ENCODE results near the gene MED26. TPM values are rescaled to one million over a fixed set of nuclear protein-coding genes. Genes with fewer than 3 reads are reported as not detected.
A peak's percentile ranks its signal among the peaks of the same experiment; 100 is the strongest.

Gene MED26
- total RNA-seq, 1 experiment from 2014 or later: 11.4 TPM

GRCh38 chr19:16584248-16585093 lies 43.5 kb downstream of the MED26 start:
- no peak overlapping the region for H3K23ac ChIP-seq (ENCODE audit: insufficient read length, low read depth, low read length)
- H3K4me1 ChIP-seq (ENCODE audit: insufficient read depth, low read length): peaks cover 13% of the 10 kb centered on the region
- peak overlapping the region; percentile 40; a peak in 4 of 5 replicates for H3K4me3 Mint-ChIP-seq

More at GRCh38 chr19:16584248-16585093, 43.5 kb downstream of the MED26 start:
- Histone ChIP-seq H3K79me2 (ENCODE audit: insufficient read depth, low read length) (peaks cover 9% of the 10 kb centered on the region; the same call in 1 of the 2 replicates), H4K91ac (ENCODE audit: insufficient read length, low read depth, low read length) (no peak overlapping the region), H3K4me2 (ENCODE audit: insufficient read depth, insufficient read length, low read length) (peak overlapping the region; percentile 70), H3K27ac (ENCODE audit: insufficient read length, low read depth, low read length) (no peak overlapping the region), H3K56ac (ENCODE audit: insufficient read length, low read depth, low read length) (no peak overlapping the region), H3K18ac (ENCODE audit: insufficient read length, low read depth, low read length) (no peak overlapping the region), H3T11ph (ENCODE audit: low read length) (no peak overlapping the region), H3K9me3 (ENCODE audit: control insufficient read depth, low read depth, low read length) (no peaks in the 10 kb centered on the region), H2BK120ac (ENCODE audit: low read depth, low read length, poor library complexity, severe bottlenecking) (no peak overlapping the region), H2BK20ac (ENCODE audit: low read depth, low read length, poor library complexity, severe bottlenecking) (no peak overlapping the region), H4K20me1 (ENCODE audit: control insufficient read depth, insufficient read depth, insufficient read length) (no peaks in the 10 kb centered on the region), H3K23me2 (ENCODE audit: insufficient read length, low read depth, low read length, poor library complexity, severe bottlenecking) (no peaks in the 10 kb centered on the region), H3K4ac (ENCODE audit: low read depth, low read length) (no peak overlapping the region), H3K79me1 (ENCODE audit: insufficient read depth, low read depth, low read length, poor library complexity, severe bottlenecking) (peaks cover 12% of the 10 kb centered on the region), H3K27me3 (ENCODE audit: insufficient read depth, low read length) (no peaks in the 10 kb centered on the region), H3K9ac (ENCODE audit: extremely low read depth, insufficient read length, low read length) (peak overlapping the region; percentile 39), H4K5ac (ENCODE audit: insufficient read length, low read depth, low read length) (no peak overlapping the region), H2BK15ac (ENCODE audit: low read depth, low read length) (no peak overlapping the region; the same call in 1 of the 2 replicates), H2AK5ac (ENCODE audit: insufficient read length, low read length) (no peak overlapping the region), H4K8ac (replicated peaks; ENCODE audit: insufficient read length, low read depth, low read length) (no peak overlapping the region), H2BK12ac (ENCODE audit: insufficient read length, low read depth, low read length) (no peak overlapping the region), H2AFZ (ENCODE audit: low read length) (no peak overlapping the region), H3K14ac (ENCODE audit: insufficient read depth, low read length) (no peak overlapping the region; the same call in 1 of the 2 replicates), H2BK5ac (ENCODE audit: insufficient read length, low read length) (no peak overlapping the region)
- TF ChIP-seq, protein P1, sequence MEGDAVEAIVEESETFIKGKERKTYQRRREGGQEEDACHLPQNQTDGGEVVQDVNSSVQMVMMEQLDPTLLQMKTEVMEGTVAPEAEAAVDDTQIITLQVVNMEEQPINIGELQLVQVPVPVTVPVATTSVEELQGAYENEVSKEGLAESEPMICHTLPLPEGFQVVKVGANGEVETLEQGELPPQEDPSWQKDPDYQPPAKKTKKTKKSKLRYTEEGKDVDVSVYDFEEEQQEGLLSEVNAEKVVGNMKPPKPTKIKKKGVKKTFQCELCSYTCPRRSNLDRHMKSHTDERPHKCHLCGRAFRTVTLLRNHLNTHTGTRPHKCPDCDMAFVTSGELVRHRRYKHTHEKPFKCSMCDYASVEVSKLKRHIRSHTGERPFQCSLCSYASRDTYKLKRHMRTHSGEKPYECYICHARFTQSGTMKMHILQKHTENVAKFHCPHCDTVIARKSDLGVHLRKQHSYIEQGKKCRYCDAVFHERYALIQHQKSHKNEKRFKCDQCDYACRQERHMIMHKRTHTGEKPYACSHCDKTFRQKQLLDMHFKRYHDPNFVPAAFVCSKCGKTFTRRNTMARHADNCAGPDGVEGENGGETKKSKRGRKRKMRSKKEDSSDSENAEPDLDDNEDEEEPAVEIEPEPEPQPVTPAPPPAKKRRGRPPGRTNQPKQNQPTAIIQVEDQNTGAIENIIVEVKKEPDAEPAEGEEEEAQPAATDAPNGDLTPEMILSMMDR (conservative IDR thresholded peaks at IDR 0.05): no peak
- Mint-ChIP-seq H3K9me3 (no peaks in the 10 kb centered on the region), H3K27me3 (ENCODE audit: low read depth) (no peaks in the 10 kb centered on the region), H3K36me3 (ENCODE audit: insufficient read depth in 1 of 3, low read depth in 3 of 3) (no peaks in the 10 kb centered on the region; a peak in 1 of 7 replicates), H3K4me1 (peaks cover 52 to 59% of the 10 kb centered on the region in 2 experiments), H3K27ac (peak overlapping the region; percentile 77 to 93 (median 91); a peak in 6 of 7 replicates)
- WGBS (ENCODE audit: extremely low coverage, insufficient read length, low lambda C conversion rate): no CpG with 5 or more reads among the region's 15 CpGs
- peak; percentile 81 for DNase-seq
